SK-N-SH (cell line): ENCODE data around the gene RNU7-1.

Experiments used
- CTCF ChIP-seq: fragments of 200-600 bp; sonication (generic); IDR thresholded peaks from 2 replicates; pipeline ENCODE4 v1.6.1; 2017; ENCODE audit warnings: antibody characterized with exemption, mild to moderate bottlenecking, moderate library complexity
- EP300 ChIP-seq, 2 experiments: IDR thresholded peaks; 2 replicates each; pipeline versions ENCODE4 v1.4.0 to v1.6.1; 2012; ENCODE audit warnings: borderline replicate concordance in 1 of 2, low read depth in 1 of 2, low read length in 1 of 2
- FOXM1 ChIP-seq: IDR thresholded peaks from 2 replicates; pipeline ENCODE4 v1.4.0; 2012; ENCODE audit warnings: low read depth, mild to moderate bottlenecking
- GABPA ChIP-seq: IDR thresholded peaks from 2 replicates; pipeline ENCODE4 v1.4.0; 2012; ENCODE audit warnings: low read depth, mild to moderate bottlenecking
- MAX ChIP-seq: IDR thresholded peaks from 2 replicates; pipeline ENCODE4 v1.4.0; 2012; ENCODE audit warnings: low read depth
- REST ChIP-seq: IDR thresholded peaks from 2 replicates; pipeline ENCODE4 v1.6.1; 2012; ENCODE audit warnings: mild to moderate bottlenecking, low read depth, low read length, moderate library complexity
- USF2 ChIP-seq: fragments of 150-350 bp; IDR thresholded peaks from 2 replicates; pipeline ENCODE4 v1.6.1; 2017; ENCODE audit warnings: antibody characterized with exemption, low read length, low read depth, borderline replicate concordance

- no peak for TF ChIP-seq USF2
- TF ChIP-seq CTCF = no peak
- no peak for TF ChIP-seq GABPA
- no peak for TF ChIP-seq FOXM1
- no peak for TF ChIP-seq MAX
- TF ChIP-seq REST = no peak
- no peak for TF ChIP-seq EP300 (IDR thresholded peaks at IDR 0.05; ENCODE audit: borderline replicate concordance in 1 of 2, low read depth in 1 of 2, low read length in 1 of 2)
These were observed 28.4 kb upstream of the RNU7-1 start for GRCh38 chr12:6914947-6915788.
